NAMALWA (cell line): Measurements from ENCODE around the gene PIAS4.

Source experiments
- DNase-seq: peaks from one replicate; pipeline ENCODE4 v3.0.0-alpha.2; 2015; ENCODE audit warnings: low spot score

PIAS4 gene

GRCh38 chr19:4023600-4024398, 16.3 kb downstream of the PIAS4 start:
- DNase-seq: no peak

GRCh38 chr19:4025317-4025716, 17.8 kb downstream of the PIAS4 start:
- DNase-seq: no peak

GRCh38 chr19:4027146-4027545, 19.6 kb downstream of the PIAS4 start:
- no peak for DNase-seq

- DNase-seq: no peak
These were observed 21.1 kb downstream of the PIAS4 start for GRCh38 chr19:4028334-4029246.

GRCh38 chr19:4029247-4029614, 21.7 kb downstream of the PIAS4 start:
- DNase-seq: no peak

GRCh38 chr19:4030552-4030951, 23.0 kb downstream of the PIAS4 start:
- DNase-seq: no peak

GRCh38 chr19:4030981-4031380, 23.4 kb downstream of the PIAS4 start:
- DNase-seq: no peak

- DNase-seq: no peak
These were observed 23.9 kb downstream of the PIAS4 start for GRCh38 chr19:4031420-4031819.

- DNase-seq: no peak
These were observed 24.9 kb downstream of the PIAS4 start for GRCh38 chr19:4032436-4032835.

GRCh38 chr19:4033028-4033956, 25.8 kb downstream of the PIAS4 start:
- no peak for DNase-seq

GRCh38 chr19:4034048-4035017, 26.8 kb downstream of the PIAS4 start:
- no peak for DNase-seq

GRCh38 chr19:4035018-4035566, 27.6 kb downstream of the PIAS4 start:
- DNase-seq: no peak

- peak; percentile 26 for DNase-seq
These were observed 28.0 kb downstream of the PIAS4 start for GRCh38 chr19:4035582-4035981.

- DNase-seq: no peak
These were observed 29.2 kb downstream of the PIAS4 start for GRCh38 chr19:4036576-4037300.

- no peak for DNase-seq
These were observed 29.9 kb downstream of the PIAS4 start for GRCh38 chr19:4037301-4037949.

- DNase-seq: no peak
These were observed 30.5 kb downstream of the PIAS4 start for GRCh38 chr19:4038057-4038456.

- DNase-seq: no peak
These were observed 31.3 kb downstream of the PIAS4 start for GRCh38 chr19:4038661-4039423.

- no peak for DNase-seq
These were observed 34.7 kb downstream of the PIAS4 start for GRCh38 chr19:4042064-4042730.
